ENCODE measurements around the gene SMARCA1. TPM values are rescaled to one million over a fixed set of nuclear protein-coding genes. Genes with fewer than 3 reads are reported as not detected.

The SMARCA1 gene
- total and polyA plus RNA-seq, 2 donors: 14.7 to 15.5 TPM

DNA sequence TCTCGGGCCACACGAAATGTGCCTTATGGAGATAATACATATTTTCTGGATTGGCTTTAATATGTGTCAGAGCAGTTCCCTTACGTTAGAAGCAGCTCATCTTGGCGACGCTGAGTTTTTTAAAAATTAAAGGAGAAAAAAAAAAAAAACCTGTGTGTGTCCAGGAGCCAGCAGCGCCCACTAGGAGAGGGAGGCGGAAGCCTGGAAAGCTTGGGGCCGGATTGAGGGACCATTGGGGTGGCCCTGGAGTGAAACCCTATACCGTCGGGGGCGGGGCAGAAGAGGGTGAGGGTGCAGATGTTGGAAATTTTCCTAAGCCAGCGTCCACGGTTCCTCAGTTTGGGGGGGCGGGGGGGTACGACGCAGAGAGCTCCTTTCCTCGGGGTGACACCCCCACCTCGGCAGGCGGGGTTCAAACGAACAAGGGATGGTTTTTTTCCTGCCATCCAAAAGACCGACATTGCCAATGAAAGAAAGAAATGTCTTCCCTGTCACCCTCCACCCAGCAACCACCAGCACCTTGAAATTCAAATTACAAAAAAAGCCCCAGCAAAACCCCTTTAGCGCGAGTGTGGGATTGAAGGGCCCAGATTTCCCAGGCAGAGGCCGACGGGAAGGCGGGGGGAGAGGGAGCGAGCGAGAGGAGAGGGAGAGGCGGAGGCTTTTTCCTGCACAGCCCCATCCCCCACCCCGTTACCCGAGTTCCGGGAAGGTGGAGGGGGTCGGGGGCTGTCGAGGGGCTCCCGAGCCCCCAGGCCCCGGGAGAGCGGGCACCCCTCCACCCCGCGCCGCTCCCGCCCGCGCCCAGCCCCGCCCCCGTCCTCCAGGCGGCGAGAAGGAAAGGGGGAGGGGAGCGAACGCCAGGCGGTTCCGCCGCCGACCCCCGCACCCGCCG, 859 bp downstream of the SMARCA1 start:
- Histone ChIP-seq H3K4me1 (ENCODE audit: control insufficient read depth in 2 of 2, insufficient read depth in 2 of 2, low read length in 2 of 2) (no peaks in the 10 kb centered on the region), H3K4me3 (ENCODE audit: low read length in 2 of 2) (peak overlapping the region; percentile 52 to 59), H3K27ac (ENCODE audit: low read depth in 1 of 2, low read length in 1 of 2) (peak overlapping the region; percentile 18 to 48), H3K36me3 (ENCODE audit: control insufficient read depth in 2 of 2, insufficient read depth in 2 of 2, low read length in 1 of 2) (no peaks in the 10 kb centered on the region), H3K27me3 (ENCODE audit: control insufficient read depth in 2 of 2, insufficient read depth in 1 of 2, low read length in 1 of 2) (peaks cover 0 to 11% of the 10 kb centered on the region in 2 donors), H3K9me3 (ENCODE audit: control insufficient read depth in 2 of 2, insufficient read depth in 1 of 2, low read length in 1 of 2) (no peaks in the 10 kb centered on the region)
- 4% methylated on average over 44 of the region's 56 CpGs for WGBS
- peak in 1 of 9 donors; percentile 32 for DNase-seq (ENCODE audit: low read depth in 6 of 9, low spot score in 9 of 9)

DNA sequence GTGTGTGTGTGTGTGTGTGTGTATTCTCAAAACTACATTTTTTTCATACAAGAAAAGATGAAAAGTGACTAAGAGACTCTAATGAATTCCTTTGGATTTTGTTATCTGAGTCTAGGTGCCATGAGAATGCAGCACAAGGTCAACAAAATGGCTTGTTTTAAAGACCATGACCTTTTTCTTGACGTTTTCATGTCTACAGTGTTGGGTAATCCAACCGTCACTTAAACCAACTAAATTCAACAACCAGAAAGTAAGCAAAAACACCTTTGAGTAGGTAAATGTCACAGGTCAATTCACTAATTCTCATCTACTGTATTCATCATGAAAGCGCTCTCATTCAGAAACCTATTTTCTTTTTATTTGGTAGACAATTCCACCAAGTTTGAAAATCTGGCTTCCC, 3.1 kb downstream of the SMARCA1 start:
- DNase-seq (ENCODE audit: low read depth in 6 of 9, low spot score in 9 of 9): no peak
- H3K4me3 ChIP-seq (ENCODE audit: low read length in 2 of 2): no peak overlapping the region
- no peaks in the 10 kb centered on the region for H3K9me3 ChIP-seq (ENCODE audit: control insufficient read depth in 2 of 2, insufficient read depth in 1 of 2, low read length in 1 of 2)
- H3K27me3 ChIP-seq (ENCODE audit: control insufficient read depth in 2 of 2, insufficient read depth in 1 of 2, low read length in 1 of 2): peaks cover 0 to 11% of the 10 kb centered on the region in 2 donors
- H3K36me3 ChIP-seq (ENCODE audit: control insufficient read depth in 2 of 2, insufficient read depth in 2 of 2, low read length in 1 of 2): no peaks in the 10 kb centered on the region
- H3K27ac ChIP-seq (ENCODE audit: low read depth in 1 of 2, low read length in 1 of 2): no peak overlapping the region
- H3K4me1 ChIP-seq (ENCODE audit: control insufficient read depth in 2 of 2, insufficient read depth in 2 of 2, low read length in 2 of 2): no peaks in the 10 kb centered on the region
- 94% methylated on average over 3 of the region's 3 CpGs for WGBS

DNA sequence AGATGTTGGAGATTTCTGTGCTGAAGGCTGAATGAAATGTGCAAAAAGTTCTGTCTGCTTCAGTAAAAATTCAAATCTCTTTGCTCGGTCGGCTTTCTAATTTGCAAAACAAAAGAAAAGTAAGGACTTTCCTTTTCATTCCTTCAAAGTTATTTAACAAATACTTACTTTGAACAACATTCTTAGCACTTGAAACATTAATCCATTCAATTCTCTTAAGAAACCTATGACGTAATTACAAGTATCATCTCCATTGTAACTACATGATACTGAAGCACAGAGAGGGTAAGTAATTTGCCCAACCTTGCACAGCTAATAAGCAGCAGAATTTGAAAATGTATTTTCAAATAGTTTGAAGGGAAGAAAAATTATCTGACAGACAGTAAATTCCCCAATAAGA, 6.9 kb downstream of the SMARCA1 start:
- H3K4me3 ChIP-seq (ENCODE audit: low read length in 2 of 2): no peak overlapping the region
- H3K36me3 ChIP-seq (ENCODE audit: control insufficient read depth in 2 of 2, insufficient read depth in 2 of 2, low read length in 1 of 2): no peaks in the 10 kb centered on the region
- DNase-seq (ENCODE audit: low read depth in 6 of 9, low spot score in 9 of 9): no peak
- WGBS: 97% methylated on average over 3 of the region's 3 CpGs
- H3K27me3 ChIP-seq (ENCODE audit: control insufficient read depth in 2 of 2, insufficient read depth in 1 of 2, low read length in 1 of 2): no peaks in the 10 kb centered on the region
- no peaks in the 10 kb centered on the region for H3K9me3 ChIP-seq (ENCODE audit: control insufficient read depth in 2 of 2, insufficient read depth in 1 of 2, low read length in 1 of 2)
- no peaks in the 10 kb centered on the region for H3K4me1 ChIP-seq (ENCODE audit: control insufficient read depth in 2 of 2, insufficient read depth in 2 of 2, low read length in 2 of 2)
- H3K27ac ChIP-seq (ENCODE audit: low read depth in 1 of 2, low read length in 1 of 2): no peak overlapping the region

DNA sequence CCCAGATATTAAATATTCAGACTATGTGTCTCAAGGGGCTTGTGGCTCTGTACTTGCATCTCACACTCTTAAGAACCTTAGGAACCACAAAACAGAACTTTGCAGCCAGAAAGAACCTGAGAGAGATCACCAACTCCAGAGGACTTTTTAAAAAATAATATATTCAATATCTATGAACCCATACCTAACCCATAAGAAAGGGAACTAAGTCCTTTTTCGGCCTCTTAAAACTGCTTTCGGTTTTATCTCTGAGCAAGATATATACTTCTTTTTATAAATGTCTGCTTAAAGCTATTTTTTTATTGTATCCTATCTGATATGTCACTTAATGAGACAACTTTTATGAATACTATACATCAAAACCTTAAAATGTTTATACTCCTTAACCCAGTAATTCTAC, 10.9 kb downstream of the SMARCA1 start:
- Histone ChIP-seq H3K36me3 (ENCODE audit: control insufficient read depth in 2 of 2, insufficient read depth in 2 of 2, low read length in 1 of 2) (no peaks in the 10 kb centered on the region), H3K27ac (ENCODE audit: low read depth in 1 of 2, low read length in 1 of 2) (no peak overlapping the region), H3K27me3 (ENCODE audit: control insufficient read depth in 2 of 2, insufficient read depth in 1 of 2, low read length in 1 of 2) (no peaks in the 10 kb centered on the region), H3K9me3 (ENCODE audit: control insufficient read depth in 2 of 2, insufficient read depth in 1 of 2, low read length in 1 of 2) (no peaks in the 10 kb centered on the region), H3K4me3 (ENCODE audit: low read length in 2 of 2) (no peak overlapping the region), H3K4me1 (ENCODE audit: control insufficient read depth in 2 of 2, insufficient read depth in 2 of 2, low read length in 2 of 2) (no peaks in the 10 kb centered on the region)
- DNase-seq (ENCODE audit: low read depth in 6 of 9, low spot score in 9 of 9): no peak
- WGBS: 93% methylated on average over 2 of the region's 2 CpGs

DNA sequence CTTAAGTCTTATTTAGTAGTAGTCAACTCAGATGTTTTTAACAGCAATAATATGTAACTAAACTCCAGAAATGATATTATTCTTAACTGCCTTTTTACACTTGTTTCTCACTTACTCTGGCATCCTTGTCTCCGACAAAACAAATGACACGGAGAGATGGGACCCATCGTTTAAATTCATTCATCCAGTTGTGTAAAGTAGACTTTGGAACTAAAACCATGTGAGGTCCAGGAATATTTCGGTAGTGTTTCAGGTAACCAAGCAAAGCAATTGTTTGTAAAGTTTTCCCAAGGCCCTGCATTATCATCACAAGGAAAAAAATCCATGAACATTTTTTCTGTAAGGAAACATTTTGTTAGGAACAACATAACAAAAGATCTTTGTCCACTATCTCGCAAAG, 11.6 kb downstream of the SMARCA1 start:
- no peak for DNase-seq (ENCODE audit: low read depth in 6 of 9, low spot score in 9 of 9)
- no peaks in the 10 kb centered on the region for H3K36me3 ChIP-seq (ENCODE audit: control insufficient read depth in 2 of 2, insufficient read depth in 2 of 2, low read length in 1 of 2)
- no peaks in the 10 kb centered on the region for H3K4me1 ChIP-seq (ENCODE audit: control insufficient read depth in 2 of 2, insufficient read depth in 2 of 2, low read length in 2 of 2)
- 97% methylated on average over 5 of the region's 5 CpGs for WGBS
- H3K9me3 ChIP-seq (ENCODE audit: control insufficient read depth in 2 of 2, insufficient read depth in 1 of 2, low read length in 1 of 2): no peaks in the 10 kb centered on the region
- no peaks in the 10 kb centered on the region for H3K27me3 ChIP-seq (ENCODE audit: control insufficient read depth in 2 of 2, insufficient read depth in 1 of 2, low read length in 1 of 2)
- no peak overlapping the region for H3K4me3 ChIP-seq (ENCODE audit: low read length in 2 of 2)
- no peak overlapping the region for H3K27ac ChIP-seq (ENCODE audit: low read depth in 1 of 2, low read length in 1 of 2)

DNA sequence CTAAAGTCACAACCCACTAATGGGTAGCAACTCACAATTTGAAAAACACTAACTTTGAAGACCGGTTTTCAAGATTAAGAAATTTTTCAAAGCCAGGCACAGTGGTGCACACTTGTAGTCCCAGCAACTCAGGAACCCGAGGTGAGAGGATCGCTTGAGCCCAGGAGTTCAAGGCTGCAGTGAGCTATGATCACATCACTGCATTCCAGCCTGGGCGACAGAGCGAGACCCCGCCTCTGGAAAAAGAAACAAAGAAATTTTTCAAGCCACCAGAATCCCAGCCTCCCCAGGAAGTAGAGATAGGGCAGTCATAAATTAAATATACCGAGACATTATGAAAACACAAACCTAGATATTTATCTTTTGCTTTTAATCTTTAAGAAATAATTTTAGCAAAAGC, 13.0 kb downstream of the SMARCA1 start:
- WGBS: 95% methylated on average over 7 of the region's 7 CpGs
- Histone ChIP-seq H3K9me3 (ENCODE audit: control insufficient read depth in 2 of 2, insufficient read depth in 1 of 2, low read length in 1 of 2) (no peaks in the 10 kb centered on the region), H3K4me3 (ENCODE audit: low read length in 2 of 2) (no peak overlapping the region), H3K36me3 (ENCODE audit: control insufficient read depth in 2 of 2, insufficient read depth in 2 of 2, low read length in 1 of 2) (no peaks in the 10 kb centered on the region), H3K27ac (ENCODE audit: low read depth in 1 of 2, low read length in 1 of 2) (no peak overlapping the region), H3K27me3 (ENCODE audit: control insufficient read depth in 2 of 2, insufficient read depth in 1 of 2, low read length in 1 of 2) (no peaks in the 10 kb centered on the region), H3K4me1 (ENCODE audit: control insufficient read depth in 2 of 2, insufficient read depth in 2 of 2, low read length in 2 of 2) (no peaks in the 10 kb centered on the region)
- DNase-seq (ENCODE audit: low read depth in 6 of 9, low spot score in 9 of 9): no peak

DNA sequence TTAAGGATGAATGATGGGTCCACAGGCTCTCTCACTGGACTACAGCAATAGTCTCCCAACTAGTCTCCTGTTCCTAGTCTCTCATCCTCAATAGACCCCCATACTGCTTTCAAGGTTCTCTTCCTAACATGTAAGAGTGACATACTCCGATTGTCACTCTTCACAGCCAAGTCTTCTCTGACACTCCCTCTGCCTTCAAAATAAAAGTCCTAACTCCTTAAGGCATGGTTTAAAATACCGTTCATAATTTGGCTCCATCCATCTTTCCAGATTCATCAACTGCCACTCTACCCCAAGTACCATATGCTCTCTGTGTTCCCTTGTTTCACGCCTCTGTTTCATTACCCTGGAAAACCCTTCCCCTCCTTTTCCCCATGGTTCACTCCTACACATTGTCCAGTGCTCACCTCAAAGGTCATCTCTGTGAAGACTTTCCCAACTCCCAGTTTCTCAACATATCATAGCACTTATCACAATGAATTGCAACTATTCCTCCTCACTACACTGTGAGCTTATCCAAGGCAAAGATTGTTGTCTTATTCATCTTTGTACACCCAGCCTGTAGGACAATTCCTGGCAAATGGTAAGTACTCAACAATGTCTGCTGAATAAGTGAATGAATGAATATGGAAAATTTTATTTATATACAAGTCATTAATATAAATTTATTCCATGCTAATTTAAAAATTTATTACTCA, 26.0 kb downstream of the SMARCA1 start:
- H3K27ac ChIP-seq (ENCODE audit: low read depth in 1 of 2, low read length in 1 of 2): no peak overlapping the region
- 98% methylated on average over 3 of the region's 3 CpGs for WGBS
- H3K4me1 ChIP-seq (ENCODE audit: control insufficient read depth in 2 of 2, insufficient read depth in 2 of 2, low read length in 2 of 2): no peaks in the 10 kb centered on the region
- no peaks in the 10 kb centered on the region for H3K27me3 ChIP-seq (ENCODE audit: control insufficient read depth in 2 of 2, insufficient read depth in 1 of 2, low read length in 1 of 2)
- H3K9me3 ChIP-seq (ENCODE audit: control insufficient read depth in 2 of 2, insufficient read depth in 1 of 2, low read length in 1 of 2): no peaks in the 10 kb centered on the region
- DNase-seq (ENCODE audit: low read depth in 6 of 9, low spot score in 9 of 9): no peak
- H3K36me3 ChIP-seq (ENCODE audit: control insufficient read depth in 2 of 2, insufficient read depth in 2 of 2, low read length in 1 of 2): no peaks in the 10 kb centered on the region
- H3K4me3 ChIP-seq (ENCODE audit: low read length in 2 of 2): no peak overlapping the region

DNA sequence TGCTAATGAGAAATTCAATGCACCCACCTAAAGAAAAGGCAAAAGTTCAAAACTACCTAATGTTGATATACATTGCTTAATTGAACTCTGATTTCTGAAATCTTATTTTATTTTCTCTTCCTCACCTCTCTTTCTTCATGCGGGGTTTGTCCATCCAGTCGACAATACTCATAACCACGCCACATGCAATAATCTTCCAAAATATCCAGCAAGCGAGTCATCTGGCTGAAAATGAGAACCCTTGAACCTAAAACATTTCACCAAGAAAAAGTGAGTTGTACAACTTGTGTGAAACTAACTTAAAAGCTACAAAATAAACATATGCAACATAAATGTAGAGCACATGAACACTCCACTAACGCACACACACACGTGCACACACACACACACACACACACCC, 26.7 kb downstream of the SMARCA1 start:
- no peaks in the 10 kb centered on the region for H3K9me3 ChIP-seq (ENCODE audit: control insufficient read depth in 2 of 2, insufficient read depth in 1 of 2, low read length in 1 of 2)
- H3K36me3 ChIP-seq (ENCODE audit: control insufficient read depth in 2 of 2, insufficient read depth in 2 of 2, low read length in 1 of 2): no peaks in the 10 kb centered on the region
- WGBS: 95% methylated on average over 6 of the region's 6 CpGs
- no peaks in the 10 kb centered on the region for H3K27me3 ChIP-seq (ENCODE audit: control insufficient read depth in 2 of 2, insufficient read depth in 1 of 2, low read length in 1 of 2)
- H3K27ac ChIP-seq (ENCODE audit: low read depth in 1 of 2, low read length in 1 of 2): no peak overlapping the region
- no peaks in the 10 kb centered on the region for H3K4me1 ChIP-seq (ENCODE audit: control insufficient read depth in 2 of 2, insufficient read depth in 2 of 2, low read length in 2 of 2)
- H3K4me3 ChIP-seq (ENCODE audit: low read length in 2 of 2): no peak overlapping the region
- DNase-seq (ENCODE audit: low read depth in 6 of 9, low spot score in 9 of 9): no peak

DNA sequence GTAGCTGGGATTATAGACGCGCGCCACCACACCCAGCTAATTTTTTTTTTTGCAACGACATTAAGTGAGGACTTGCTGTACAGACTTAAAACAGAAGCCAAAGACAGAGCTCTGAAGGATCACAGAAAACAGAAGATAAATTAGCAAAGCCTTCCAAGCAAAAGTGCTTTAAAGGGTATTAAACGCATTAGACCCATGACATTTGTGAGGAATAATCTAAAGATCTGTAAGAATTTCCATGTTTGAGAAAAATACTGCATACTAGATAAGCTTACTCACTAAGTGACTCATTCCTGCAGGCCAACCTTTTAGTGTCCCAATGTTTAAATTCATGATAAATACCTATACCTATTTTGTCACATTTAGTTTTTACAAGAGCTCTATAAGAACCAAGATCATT, 27.4 kb downstream of the SMARCA1 start:
- Histone ChIP-seq H3K27ac (ENCODE audit: low read depth in 1 of 2, low read length in 1 of 2) (no peak overlapping the region), H3K36me3 (ENCODE audit: control insufficient read depth in 2 of 2, insufficient read depth in 2 of 2, low read length in 1 of 2) (no peaks in the 10 kb centered on the region), H3K27me3 (ENCODE audit: control insufficient read depth in 2 of 2, insufficient read depth in 1 of 2, low read length in 1 of 2) (no peaks in the 10 kb centered on the region), H3K4me1 (ENCODE audit: control insufficient read depth in 2 of 2, insufficient read depth in 2 of 2, low read length in 2 of 2) (no peaks in the 10 kb centered on the region), H3K4me3 (ENCODE audit: low read length in 2 of 2) (no peak overlapping the region), H3K9me3 (ENCODE audit: control insufficient read depth in 2 of 2, insufficient read depth in 1 of 2, low read length in 1 of 2) (no peaks in the 10 kb centered on the region)
- DNase-seq (ENCODE audit: low read depth in 6 of 9, low spot score in 9 of 9): no peak
- WGBS: 97% methylated on average over 5 of the region's 5 CpGs

All from thymus (tissue), 11 donors.